HepG2 (cell line): ENCODE data around the gene CSKMT. TPM values are rescaled to one million over a fixed set of nuclear protein-coding genes. Genes with fewer than 3 reads are reported as not detected.

Source experiments
- AGO1 ChIP-seq: fragments of 200-400 bp; formaldehyde crosslinking; IDR thresholded peaks from 2 replicates; pipeline ENCODE4 v1.6.1; 2017; ENCODE audit warnings: mild to moderate bottlenecking, low read depth, low read length, moderate library complexity; ENCODE audit not compliant: poor library complexity, severe bottlenecking
- ATF7-NPFF ChIP-seq: sonication (generic); formaldehyde crosslinking; IDR thresholded peaks from 2 replicates; pipeline ENCODE4 v1.8.1; 2023; ENCODE audit warnings: mild to moderate bottlenecking, low read depth, missing genetic modification reagents, moderate library complexity
- BCL6 ChIP-seq: IDR thresholded peaks from 2 replicates; pipeline ENCODE4 v1.6.1; 2016; ENCODE audit warnings: missing genetic modification reagents, missing compliant biosample characterization
- CBX2 ChIP-seq, 2 experiments: fragments of 200-600 bp in 1 of 2; sonication (generic); formaldehyde crosslinking in 1 of 2; IDR thresholded peaks; 2 replicates each; pipeline versions ENCODE4 v1.7.0 to v1.8.1; 2018 to 2022; ENCODE audit warnings: low read depth in 2 of 2, low read length in 1 of 2, mild to moderate bottlenecking in 1 of 2, missing genetic modification reagents in 1 of 2
- EHMT2 ChIP-seq: fragments of 200-600 bp; sonication (generic); IDR thresholded peaks from 2 replicates; pipeline ENCODE4 v1.7.0; 2017; ENCODE audit warnings: antibody characterized with exemption, low read depth, low read length, borderline replicate concordance
- FOXK1 ChIP-seq: sonication (generic); formaldehyde crosslinking; IDR thresholded peaks from 2 replicates; pipeline ENCODE4 v1.4.0; 2020; ENCODE audit warnings: low read depth, missing genetic modification reagents, borderline replicate concordance
- MIXL1 ChIP-seq: IDR thresholded peaks from 2 replicates; pipeline ENCODE4 v1.6.1; 2016
- MLLT10 ChIP-seq: sonication (generic); formaldehyde crosslinking; IDR thresholded peaks from 2 replicates; pipeline ENCODE4 v1.4.0; 2020; ENCODE audit warnings: missing genetic modification reagents
- NFYC ChIP-seq: IDR thresholded peaks from 2 replicates; pipeline ENCODE4 v1.6.1; 2016; ENCODE audit warnings: missing genetic modification reagents, missing compliant biosample characterization
- PTBP1 ChIP-seq: fragments of 200-400 bp; formaldehyde crosslinking; IDR thresholded peaks from 2 replicates; pipeline ENCODE4 v1.6.1; 2018; ENCODE audit warnings: low read length, low read depth; ENCODE audit not compliant: poor library complexity, severe bottlenecking
- SAP130 ChIP-seq: IDR thresholded peaks from 2 replicates; pipeline ENCODE4 v1.6.1; 2016; ENCODE audit warnings: low read depth
- SNRNP70 ChIP-seq: fragments of 200-400 bp; formaldehyde crosslinking; IDR thresholded peaks from 2 replicates; pipeline ENCODE4 v1.6.1; 2017; ENCODE audit warnings: mild to moderate bottlenecking, low read depth, low read length, moderate library complexity
- SRSF9 ChIP-seq: fragments of 200-400 bp; formaldehyde crosslinking; IDR thresholded peaks from 2 replicates; pipeline ENCODE4 v1.6.1; 2018; ENCODE audit warnings: borderline replicate concordance, mild to moderate bottlenecking, low read depth, low read length; ENCODE audit not compliant: insufficient read depth, poor library complexity, severe bottlenecking
- TGIF2 ChIP-seq: IDR thresholded peaks from 2 replicates; pipeline ENCODE4 v1.6.1; 2016; ENCODE audit warnings: control low read depth, missing compliant biosample characterization
- WIZ ChIP-seq: sonication (generic); formaldehyde crosslinking; IDR thresholded peaks from 2 replicates; pipeline ENCODE4 v1.5.1; 2020; ENCODE audit warnings: mild to moderate bottlenecking, missing genetic modification reagents
- ZNF350 ChIP-seq: sonication (generic); formaldehyde crosslinking; IDR thresholded peaks from 2 replicates; pipeline ENCODE4 v1.4.0; 2020; ENCODE audit warnings: mild to moderate bottlenecking, low read depth, missing genetic modification reagents, borderline replicate concordance
- ZNF501 ChIP-seq: sonication (generic); formaldehyde crosslinking; IDR thresholded peaks from 2 replicates; pipeline ENCODE4 v1.5.1; 2020; ENCODE audit warnings: mild to moderate bottlenecking, moderate library complexity, missing genetic modification reagents
- ZSCAN12 ChIP-seq: sonication (generic); formaldehyde crosslinking; IDR thresholded peaks from 2 replicates; pipeline ENCODE4 v1.9.0; 2021; ENCODE audit warnings: mild to moderate bottlenecking, missing genetic modification reagents
- polyA plus RNA-seq, 8 experiments: library from polyadenylated mRNA; depleted of rRNA in 3 of 8; stranded (reverse) in 7 of 8; unstranded in 1 of 8; fragments of >200 nt; fragmentation: Illumina TruSeq in 4 of 8; extraction: Trizol in 4 of 8; gene quantifications; 2 replicates each; pipeline versions ENCODE4 v1.2.1 to v1.2.3, GENCODE V29; 2011 to 2016; ENCODE audit warnings: low read depth in 4 of 8, missing spikeins in 1 of 8, mixed read lengths in 1 of 8; ENCODE audit not compliant: insufficient read depth in 1 of 8
- total RNA-seq, 5 experiments: library from RNA; depleted of rRNA; stranded (reverse); fragments of >200 nt; fragmentation: Illumina TruSeq; extraction: Trizol; gene quantifications; 2 replicates each; pipeline ENCODE4 v1.2.3, GENCODE V29; 2016; ENCODE audit warnings: low read depth in 1 of 5
- TF ChIP-seq, protein P1 (sequence below): sonication (generic); formaldehyde crosslinking; IDR thresholded peaks from 2 replicates; pipeline ENCODE4 v1.5.0; 2020; ENCODE audit warnings: mild to moderate bottlenecking, low read depth, missing genetic modification reagents, borderline replicate concordance
- TF ChIP-seq, protein P2 (sequence below): sonication (generic); formaldehyde crosslinking; IDR thresholded peaks from 2 replicates; pipeline ENCODE4 v1.5.0; 2020; ENCODE audit warnings: mild to moderate bottlenecking, missing genetic modification reagents, borderline replicate concordance
- TF ChIP-seq, protein P3 (sequence below): sonication (generic); formaldehyde crosslinking; IDR thresholded peaks from 2 replicates; pipeline ENCODE4 v1.4.0; 2020; ENCODE audit warnings: mild to moderate bottlenecking, missing genetic modification reagents
- TF ChIP-seq, protein P4 (sequence below): sonication (generic); formaldehyde crosslinking; IDR thresholded peaks from 2 replicates; pipeline ENCODE4 v1.8.1; 2023; ENCODE audit warnings: mild to moderate bottlenecking, missing genetic modification reagents

CSKMT gene
- total and polyA plus RNA-seq, 2 of the 13 experiments (the other 11 are each of a cell fraction or from before 2014, with no cell fraction given), result 7.6 to 31.8 TPM

DNA sequence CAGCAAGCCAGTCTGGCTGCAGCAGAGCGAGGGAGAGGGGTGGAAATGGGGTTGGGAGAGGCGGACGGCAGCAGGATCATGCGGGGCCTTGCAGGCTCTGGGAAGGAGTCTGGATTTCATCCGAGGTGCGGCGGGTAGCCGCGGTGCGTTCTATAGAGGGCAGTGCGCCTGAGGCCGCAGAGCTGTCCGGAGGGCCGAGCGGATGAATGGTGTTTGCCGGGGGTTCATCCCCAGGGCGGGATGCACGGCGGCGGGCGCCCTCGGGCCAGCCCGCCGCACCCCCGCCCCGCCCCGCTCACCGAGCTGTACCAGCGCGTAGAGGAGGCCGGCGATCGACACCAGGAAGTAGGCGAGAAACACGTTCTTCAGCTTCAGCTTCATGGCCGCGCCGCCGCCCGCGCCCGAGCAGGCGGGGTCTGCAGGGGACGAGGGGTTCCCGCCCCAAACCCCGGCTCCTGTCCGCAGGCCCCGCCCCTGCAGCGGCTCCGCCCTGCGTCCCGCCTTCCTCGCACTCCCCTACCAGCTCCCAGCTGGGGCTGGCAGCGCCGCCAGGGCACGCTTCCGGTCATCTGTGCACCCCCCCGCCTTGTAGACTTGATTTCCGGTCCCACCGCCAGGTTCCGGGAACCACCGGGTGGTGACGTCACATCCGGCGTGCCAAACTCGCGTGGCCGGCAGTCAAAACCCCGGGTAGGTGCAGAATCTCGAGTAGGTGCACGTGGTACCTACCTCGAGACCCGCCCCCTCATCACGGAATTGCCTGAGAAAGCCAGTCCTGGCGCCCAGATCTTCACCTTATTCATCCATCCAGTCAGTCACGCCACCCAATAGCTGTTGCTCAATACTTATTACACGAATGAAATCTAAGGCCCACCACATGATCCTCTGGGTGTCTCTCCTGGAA, 43.3 kb upstream of the CSKMT start, which contains the start of gene B3GAT3 (continued):
- peak; percentile 82; the same call in 1 of the 2 replicates for TF ChIP-seq ZNF350 (CRISPR knock-in tag)
- TF ChIP-seq, protein P1, sequence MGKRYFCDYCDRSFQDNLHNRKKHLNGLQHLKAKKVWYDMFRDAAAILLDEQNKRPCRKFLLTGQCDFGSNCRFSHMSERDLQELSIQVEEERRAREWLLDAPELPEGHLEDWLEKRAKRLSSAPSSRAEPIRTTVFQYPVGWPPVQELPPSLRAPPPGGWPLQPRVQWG (CRISPR knock-in tag), result no peak
- TF ChIP-seq CBX2 (IDR thresholded peaks at IDR 0.05; ENCODE audit: low read depth, low read length), result no peak
- TF ChIP-seq CBX2 (CRISPR knock-in tag; IDR thresholded peaks at IDR 0.05; ENCODE audit: low read depth), result no peak
- no peak for TF ChIP-seq WIZ (CRISPR knock-in tag)
- no peak for TF ChIP-seq EHMT2
- peak; percentile 58; the same call in 1 of the 2 replicates for TF ChIP-seq NFYC
- TF ChIP-seq, protein P2, sequence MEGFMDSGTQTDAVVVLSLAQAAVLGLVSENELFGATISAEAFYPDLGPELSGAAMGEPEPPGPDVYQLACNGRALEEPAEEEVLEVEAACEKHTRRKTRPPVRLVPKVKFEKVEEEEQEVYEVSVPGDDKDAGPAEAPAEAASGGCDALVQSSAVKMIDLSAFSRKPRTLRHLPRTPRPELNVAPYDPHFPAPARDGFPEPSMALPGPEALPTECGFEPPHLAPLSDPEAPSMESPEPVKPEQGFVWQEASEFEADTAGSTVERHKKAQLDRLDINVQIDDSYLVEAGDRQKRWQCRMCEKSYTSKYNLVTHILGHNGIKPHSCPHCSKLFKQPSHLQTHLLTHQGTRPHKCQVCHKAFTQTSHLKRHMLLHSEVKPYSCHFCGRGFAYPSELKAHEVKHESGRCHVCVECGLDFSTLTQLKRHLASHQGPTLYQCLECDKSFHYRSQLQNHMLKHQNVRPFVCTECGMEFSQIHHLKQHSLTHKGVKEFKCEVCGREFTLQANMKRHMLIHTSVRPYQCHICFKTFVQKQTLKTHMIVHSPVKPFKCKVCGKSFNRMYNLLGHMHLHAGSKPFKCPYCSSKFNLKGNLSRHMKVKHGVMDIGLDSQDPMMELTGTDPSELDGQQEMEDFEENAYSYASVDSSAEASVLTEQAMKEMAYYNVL (CRISPR knock-in tag), result peak; percentile 80
- peak; percentile 74; the same call in 1 of the 2 replicates for TF ChIP-seq MIXL1 (CRISPR knock-in tag)
- TF ChIP-seq TGIF2, result peak; percentile 99
- TF ChIP-seq ZNF501 (CRISPR knock-in tag), result peak; percentile 67
- TF ChIP-seq FOXK1 (CRISPR knock-in tag), result peak; percentile 65; the same call in 1 of the 2 replicates
- TF ChIP-seq AGO1, result peak; percentile 95
- no peak for TF ChIP-seq PTBP1
- TF ChIP-seq BCL6, result peak; percentile 36; the same call in 1 of the 2 replicates
- TF ChIP-seq, protein P3, sequence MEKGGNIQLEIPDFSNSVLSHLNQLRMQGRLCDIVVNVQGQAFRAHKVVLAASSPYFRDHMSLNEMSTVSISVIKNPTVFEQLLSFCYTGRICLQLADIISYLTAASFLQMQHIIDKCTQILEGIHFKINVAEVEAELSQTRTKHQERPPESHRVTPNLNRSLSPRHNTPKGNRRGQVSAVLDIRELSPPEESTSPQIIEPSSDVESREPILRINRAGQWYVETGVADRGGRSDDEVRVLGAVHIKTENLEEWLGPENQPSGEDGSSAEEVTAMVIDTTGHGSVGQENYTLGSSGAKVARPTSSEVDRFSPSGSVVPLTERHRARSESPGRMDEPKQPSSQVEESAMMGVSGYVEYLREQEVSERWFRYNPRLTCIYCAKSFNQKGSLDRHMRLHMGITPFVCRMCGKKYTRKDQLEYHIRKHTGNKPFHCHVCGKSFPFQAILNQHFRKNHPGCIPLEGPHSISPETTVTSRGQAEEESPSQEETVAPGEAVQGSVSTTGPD, result no peak
- TF ChIP-seq ZSCAN12 (CRISPR knock-in tag), result no peak
- no peak for TF ChIP-seq SRSF9
- no peak for TF ChIP-seq MLLT10 (CRISPR knock-in tag)
- peak; percentile 99 for TF ChIP-seq SAP130 (CRISPR knock-in tag)
- TF ChIP-seq, protein P4, sequence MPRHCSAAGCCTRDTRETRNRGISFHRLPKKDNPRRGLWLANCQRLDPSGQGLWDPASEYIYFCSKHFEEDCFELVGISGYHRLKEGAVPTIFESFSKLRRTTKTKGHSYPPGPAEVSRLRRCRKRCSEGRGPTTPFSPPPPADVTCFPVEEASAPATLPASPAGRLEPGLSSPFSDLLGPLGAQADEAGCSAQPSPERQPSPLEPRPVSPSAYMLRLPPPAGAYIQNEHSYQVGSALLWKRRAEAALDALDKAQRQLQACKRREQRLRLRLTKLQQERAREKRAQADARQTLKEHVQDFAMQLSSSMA (CRISPR knock-in tag), result peak; percentile 64; the same call in 1 of the 2 replicates
- TF ChIP-seq SNRNP70, result no peak
- TF ChIP-seq ATF7-NPFF, result no peak
